NCI-H226 (cell line): ENCODE results near the gene TSPAN12.
"Not testable (repeated sequence)": the region's sequence is repeated elsewhere in the genome, so short reads cannot be mapped to it uniquely, and the experiment has no call there.

ENCODE experiments used
- DNase-seq: peaks from one replicate; pipeline ENCODE4 v3.0.0-alpha.2; 2015

The TSPAN12 gene

GRCh38 chr7:120805636-120806388 is 52.1 kb downstream of the TSPAN12 start:
- DNase-seq: peak; percentile 20

DNA sequence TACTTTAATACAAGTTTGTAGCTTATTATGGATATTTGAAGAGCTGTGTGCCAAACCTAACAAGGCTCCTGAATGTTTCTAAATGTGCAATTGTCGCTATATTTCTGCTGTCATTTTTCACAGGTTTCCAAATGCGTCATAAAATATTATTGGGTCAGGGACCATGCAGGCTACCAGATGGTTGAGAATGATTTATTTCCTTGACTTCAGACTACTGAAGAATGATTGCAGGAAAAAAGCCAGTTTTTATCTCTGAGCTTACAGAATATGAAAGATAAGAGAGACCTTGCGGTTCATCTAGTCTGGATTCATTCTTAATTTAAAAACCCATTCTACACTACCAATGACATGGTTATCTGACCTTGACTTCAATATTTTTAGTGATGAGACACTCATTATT is 55.2 kb downstream of the TSPAN12 start:
- no peak for DNase-seq

DNA sequence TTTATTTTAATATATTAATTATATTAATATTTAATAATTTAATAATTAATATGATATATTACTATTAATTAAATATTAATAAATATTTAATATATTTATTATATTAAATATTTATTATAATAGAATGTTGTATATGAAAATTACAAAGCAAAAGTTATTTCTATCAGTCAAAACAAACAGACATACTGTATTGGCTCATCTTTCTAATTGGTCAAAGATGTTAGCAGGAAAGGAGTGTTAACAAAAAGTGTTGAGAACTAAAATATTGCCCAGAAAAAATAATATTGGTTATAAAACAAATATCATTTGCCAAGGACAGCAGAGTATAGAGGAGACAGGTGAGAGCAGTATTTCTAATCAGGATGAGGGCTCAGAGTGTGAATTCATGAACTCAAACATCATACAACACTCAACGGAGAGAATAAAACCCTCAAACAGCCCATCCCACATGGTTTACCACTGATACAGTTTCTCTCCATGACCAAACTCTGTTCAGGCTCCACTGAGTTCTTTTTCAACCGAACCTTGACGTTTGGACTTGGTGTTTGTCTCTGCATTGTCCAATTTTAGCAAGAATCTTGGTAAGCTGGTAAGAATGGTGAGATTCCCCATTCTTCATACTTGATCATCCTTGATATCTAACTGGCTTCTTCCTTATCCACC is 58.0 kb downstream of the TSPAN12 start:
- no peak for DNase-seq

DNA sequence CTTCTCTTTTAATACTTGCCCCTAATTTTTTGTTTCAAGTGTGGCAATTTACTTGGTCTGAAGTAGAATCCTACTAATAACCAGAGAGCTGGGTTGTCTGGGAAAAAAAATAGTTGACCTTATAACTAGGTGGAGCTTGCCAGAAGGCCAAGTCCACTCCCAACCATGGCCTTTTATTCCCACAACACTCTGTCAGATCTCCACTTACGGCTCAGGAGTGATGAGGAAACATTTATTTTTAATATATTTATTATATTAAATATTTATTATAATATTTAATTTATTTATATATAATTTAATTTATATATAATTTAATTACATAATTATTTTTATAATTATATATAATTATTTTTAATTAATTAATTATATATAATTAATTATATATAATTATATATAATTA is 58.8 kb downstream of the TSPAN12 start:
- no peak for DNase-seq

GRCh38 chr7:120797026-120797645 is 60.8 kb downstream of the TSPAN12 start:
- no peak for DNase-seq

DNA sequence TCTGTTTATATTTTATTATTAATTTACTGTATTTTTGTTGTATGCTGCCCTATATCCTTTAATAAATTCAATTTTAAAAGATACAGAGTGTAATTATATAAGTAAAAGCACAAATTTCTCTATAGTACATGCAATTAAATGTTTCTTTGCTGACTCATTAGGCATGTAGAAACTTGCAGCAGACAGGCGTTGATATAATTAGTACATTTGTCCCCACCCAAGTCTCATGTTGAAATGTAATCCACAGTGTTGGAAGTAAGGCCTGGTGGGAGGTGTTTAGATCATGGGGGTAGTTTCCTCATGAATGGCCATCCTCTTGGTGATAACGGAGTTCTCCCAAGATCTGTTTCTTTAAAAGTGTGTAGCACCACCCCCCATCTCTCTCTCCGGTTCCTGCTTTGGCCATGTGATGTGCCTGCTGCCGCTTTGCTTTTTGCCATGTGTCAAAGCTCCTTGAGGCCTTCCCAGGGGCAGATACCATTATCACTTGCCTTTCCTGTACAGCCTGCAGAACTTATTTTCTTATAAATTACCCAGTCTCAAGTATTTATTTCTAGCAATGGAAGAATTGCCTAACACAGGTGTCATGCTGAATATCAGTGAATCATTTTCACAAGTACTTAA is 63.7 kb downstream of the TSPAN12 start:
- DNase-seq: no peak

DNA sequence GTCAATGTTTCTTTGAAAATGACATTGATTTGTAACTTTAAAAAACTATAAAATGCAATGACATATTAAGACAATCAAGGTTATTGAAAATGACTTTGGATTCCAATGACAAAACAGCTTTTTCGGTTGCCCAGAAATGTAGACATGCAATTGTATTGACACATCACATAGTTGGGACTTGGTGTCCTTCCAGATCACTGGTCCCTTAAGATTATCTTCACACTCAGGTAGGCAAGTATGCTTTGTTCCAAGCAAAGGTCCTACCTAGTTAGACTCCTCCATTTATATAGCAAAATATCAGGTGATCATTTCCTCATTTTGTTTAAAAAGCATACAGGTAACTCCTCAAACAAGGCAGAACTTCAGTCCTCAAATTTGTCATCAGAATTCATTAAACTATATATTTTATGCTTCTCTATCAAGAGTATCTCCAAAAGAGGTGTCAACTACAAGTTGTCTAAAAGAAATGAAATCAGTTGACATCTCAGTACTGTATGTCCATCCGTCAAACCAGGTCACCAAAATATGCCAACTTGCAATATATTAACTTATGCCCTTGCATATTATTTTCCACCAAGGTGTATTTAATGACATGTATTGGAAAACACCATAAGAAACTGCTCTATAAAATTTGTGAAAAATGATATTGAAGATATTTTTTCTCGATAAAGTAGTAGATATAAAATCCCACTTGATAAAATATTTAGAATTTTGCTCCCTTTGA is 64.6 kb downstream of the TSPAN12 start:
- no peak for DNase-seq

- DNase-seq: no peak
These were observed 65.1 kb downstream of the TSPAN12 start for GRCh38 chr7:120792861-120793130.

DNA sequence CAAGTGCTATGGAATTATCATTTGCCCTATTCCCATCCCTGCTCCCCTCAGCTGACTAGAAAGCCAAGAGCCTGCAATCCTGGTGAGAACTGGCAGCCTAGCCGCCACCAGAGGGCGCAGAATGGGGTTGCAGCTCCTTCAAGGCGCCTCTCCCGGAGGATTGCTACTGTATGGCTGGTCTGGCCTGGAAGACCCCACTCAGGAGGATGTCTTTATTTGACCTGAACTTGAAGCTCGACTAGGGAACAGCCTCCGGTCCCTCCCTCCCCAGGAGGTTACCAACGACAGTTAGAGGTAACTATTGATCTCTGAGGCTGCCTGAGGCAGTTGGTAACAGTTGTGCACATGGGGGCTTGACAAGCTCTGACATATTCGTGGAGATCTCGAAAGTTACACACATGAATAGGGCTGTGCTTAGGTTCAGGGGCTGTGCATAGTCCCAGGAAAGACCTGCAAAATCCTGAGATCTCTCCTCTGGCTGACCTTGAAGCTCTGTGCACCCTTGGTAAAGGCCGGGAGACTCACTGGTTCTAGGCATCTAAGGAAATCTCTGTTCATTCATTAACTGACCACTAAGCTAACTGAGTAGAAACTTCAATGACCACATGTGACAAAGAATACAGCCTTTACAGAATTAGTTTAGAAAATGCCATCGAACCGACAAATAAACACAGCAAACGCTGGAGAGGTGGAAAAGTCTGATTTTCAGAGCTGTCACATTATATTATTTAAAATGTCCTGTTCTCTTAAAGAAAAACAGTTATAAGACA is 65.7 kb downstream of the TSPAN12 start:
- DNase-seq: peak; percentile 44

DNA sequence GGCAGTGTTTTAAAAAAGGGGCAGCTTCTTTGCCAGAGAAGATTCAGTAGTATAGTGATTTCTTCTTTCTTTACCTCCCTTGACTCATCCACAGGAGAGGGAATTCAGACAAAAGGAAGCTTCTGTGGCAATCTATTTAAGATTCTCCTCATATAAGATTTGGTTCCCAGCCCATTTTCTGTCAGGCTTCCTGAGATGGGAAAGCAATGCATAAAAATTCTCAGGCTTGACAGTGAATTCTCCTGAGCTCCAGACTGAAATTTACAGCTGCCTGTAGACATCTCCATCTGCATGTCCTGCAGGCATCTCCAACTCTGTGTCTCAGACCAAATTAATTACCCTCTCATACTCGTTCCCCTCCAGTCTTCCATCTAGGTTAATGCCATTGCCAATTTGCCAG is 72.8 kb downstream of the TSPAN12 start:
- peak; percentile 53 for DNase-seq

DNA sequence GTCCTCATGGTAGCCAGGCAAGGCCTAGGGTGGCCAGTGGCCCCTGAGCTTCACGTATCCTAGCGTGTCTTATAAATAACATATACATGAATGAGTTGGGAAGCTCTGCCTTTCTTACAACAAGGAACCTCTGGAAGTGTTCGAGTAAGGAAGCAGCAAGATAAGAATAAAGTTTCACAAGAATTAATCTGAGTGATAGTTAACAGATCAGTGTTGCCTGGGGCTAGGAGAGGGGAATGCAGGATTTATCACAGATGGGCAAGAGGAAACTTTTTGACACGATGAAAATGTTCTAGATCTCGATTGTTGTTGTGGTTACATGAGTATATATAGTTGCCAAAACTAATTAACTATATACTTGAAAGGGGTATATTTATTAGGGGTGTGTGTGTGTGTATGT is 74.2 kb downstream of the TSPAN12 start:
- peak; percentile 28 for DNase-seq

- no peak for DNase-seq
These were observed 74.7 kb downstream of the TSPAN12 start for GRCh38 chr7:120783273-120783672.

- not testable (repeated sequence) for DNase-seq
These were observed 76.0 kb downstream of the TSPAN12 start for GRCh38 chr7:120781924-120782323.

DNA sequence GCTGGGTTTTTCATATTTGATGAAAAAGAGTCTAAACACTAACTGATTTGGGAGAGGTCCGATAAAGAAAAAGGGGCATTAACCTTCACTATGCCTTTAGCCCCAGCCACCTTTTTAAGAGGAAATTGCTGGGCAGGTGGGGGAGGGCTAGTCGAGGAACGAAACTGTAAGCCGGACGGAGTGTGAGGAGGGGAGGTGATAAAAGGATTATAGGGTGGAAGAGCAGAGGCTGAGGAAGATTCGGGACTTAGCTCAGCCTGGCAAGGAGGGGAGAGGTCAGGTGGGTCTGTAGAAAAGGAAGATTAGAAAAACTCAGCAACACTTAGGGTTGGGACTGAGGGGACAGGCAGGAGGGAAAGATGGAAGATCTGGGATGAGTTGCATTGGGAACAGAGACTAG is 77.0 kb downstream of the TSPAN12 start:
- no peak for DNase-seq

GRCh38 chr7:120780451-120780850 is 77.5 kb downstream of the TSPAN12 start:
- not testable (repeated sequence) for DNase-seq

GRCh38 chr7:120779078-120779477 is 78.9 kb downstream of the TSPAN12 start:
- not testable (repeated sequence) for DNase-seq

- DNase-seq: no peak
These were observed 82.2 kb downstream of the TSPAN12 start for GRCh38 chr7:120775755-120776154.

- no peak for DNase-seq
These were observed 83.5 kb downstream of the TSPAN12 start for GRCh38 chr7:120774481-120774880.

- DNase-seq: no peak
These were observed 87.7 kb downstream of the TSPAN12 start for GRCh38 chr7:120770206-120770605.

GRCh38 chr7:120760851-120761250 is 97.1 kb downstream of the TSPAN12 start:
- no peak for DNase-seq

DNA sequence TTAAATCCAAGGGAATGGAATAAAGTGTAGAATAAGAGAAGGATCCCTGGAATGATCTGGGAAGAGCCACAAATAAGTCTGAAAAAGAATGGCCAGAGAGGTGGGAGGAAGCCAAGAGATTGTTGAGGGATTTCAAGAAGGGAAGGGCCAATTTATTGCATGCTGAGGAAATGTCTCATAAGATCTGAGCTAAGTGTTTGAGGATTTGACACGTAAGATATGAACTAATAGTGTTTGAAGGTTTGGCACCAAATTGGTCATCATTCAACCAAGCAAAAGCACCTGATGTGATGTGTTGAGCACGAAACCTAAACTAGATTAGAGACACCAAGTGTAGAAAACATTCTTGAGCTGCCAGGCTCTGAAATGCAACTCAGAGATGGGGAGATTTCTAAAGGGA is 97.9 kb downstream of the TSPAN12 start:
- DNase-seq: no peak

- DNase-seq: no peak
These were observed 114.8 kb downstream of the TSPAN12 start for GRCh38 chr7:120743128-120743527.
